ENCODE results near the gene PLA2G2E. TPM values are rescaled to one million over a fixed set of nuclear protein-coding genes. Genes with fewer than 3 reads are reported as not detected.
"Not testable (repeated sequence)": the region's sequence is repeated elsewhere in the genome, so short reads cannot be mapped to it uniquely, and the experiment has no call there.

The PLA2G2E gene
- polyA plus RNA-seq, 2 donors = not detected

DNA sequence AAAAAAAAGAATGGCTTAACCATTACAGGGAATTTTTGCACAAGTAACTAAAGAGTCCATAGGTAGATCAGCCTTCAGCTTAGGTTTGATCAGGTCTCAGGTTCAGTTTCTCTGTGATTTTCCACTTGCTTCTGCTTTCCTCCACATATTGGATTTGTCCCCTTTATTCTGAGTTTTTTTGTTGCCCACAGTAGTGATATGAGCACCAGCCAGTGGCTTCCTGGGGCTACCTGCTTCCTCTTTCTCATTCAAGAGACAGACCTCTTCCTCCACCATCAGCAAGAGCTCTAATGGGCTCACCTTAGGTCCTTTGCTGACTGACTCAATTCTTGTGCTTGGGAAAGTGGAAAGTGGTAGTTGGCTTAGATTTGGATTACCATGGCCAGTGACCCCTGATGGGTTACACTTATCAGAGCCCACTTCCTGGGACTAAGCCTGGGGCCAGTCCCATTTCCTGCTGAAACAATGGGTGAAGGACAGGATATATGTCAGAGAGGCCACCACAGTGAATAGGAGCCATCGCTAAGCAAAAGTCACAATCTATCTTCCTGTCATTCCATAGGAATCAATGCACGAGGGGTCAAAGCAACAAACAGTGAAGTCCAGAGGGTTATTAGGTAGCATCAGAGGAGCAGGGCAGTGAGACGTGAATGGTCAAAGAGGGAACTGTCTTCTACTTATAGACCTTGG is 12.8 kb upstream of the PLA2G2E start:
- Histone ChIP-seq H3K4me1 (ENCODE audit: control insufficient read depth in 2 of 2, insufficient read depth in 2 of 2, low read length in 1 of 2) (no peaks in the 10 kb centered on the region), H3K4me3 (ENCODE audit: low read depth in 1 of 2, low read length in 2 of 2) (no peak overlapping the region), H3K36me3 (ENCODE audit: control insufficient read depth in 2 of 2, insufficient read depth in 2 of 2, low read length in 1 of 2) (no peaks in the 10 kb centered on the region), H3K27me3 (ENCODE audit: control insufficient read depth in 1 of 2, insufficient read depth in 2 of 2, low read length in 2 of 2) (no peaks in the 10 kb centered on the region), H3K27ac (ENCODE audit: low read depth in 2 of 2, low read length in 1 of 2) (no peak overlapping the region), H3K9me3 (ENCODE audit: control insufficient read depth in 2 of 2, insufficient read depth in 1 of 2, low read depth in 1 of 2, low read length in 1 of 2) (peaks cover 5 to 13% of the 10 kb centered on the region in 2 donors)
- WGBS, 2 donors = 68% methylated on average over 3 of the region's 3 CpGs

DNA sequence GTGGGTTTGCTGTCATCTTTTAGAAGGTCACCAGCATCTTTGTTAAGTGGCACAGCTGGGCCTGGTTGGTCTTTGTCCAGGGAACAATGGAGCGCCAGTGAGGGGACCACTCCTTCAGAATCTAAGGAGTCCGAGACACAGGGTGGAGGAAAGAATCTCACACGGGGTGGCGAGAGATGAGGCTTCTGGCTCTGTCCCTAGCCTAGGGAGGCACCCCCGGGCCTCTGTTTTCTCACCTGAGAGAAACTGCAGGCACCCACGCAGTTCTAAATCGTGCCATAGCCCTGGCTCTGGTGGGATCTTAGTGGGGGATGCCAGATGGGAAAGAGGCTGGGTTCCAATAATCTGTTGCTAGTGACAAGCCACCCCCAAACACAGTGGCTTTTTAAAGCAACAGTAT is 10.9 kb upstream of the PLA2G2E start:
- Histone ChIP-seq H3K4me1 (ENCODE audit: control insufficient read depth in 2 of 2, insufficient read depth in 2 of 2, low read length in 1 of 2) (no peaks in the 10 kb centered on the region), H3K27me3 (ENCODE audit: control insufficient read depth in 1 of 2, insufficient read depth in 2 of 2, low read length in 2 of 2) (no peaks in the 10 kb centered on the region), H3K27ac (ENCODE audit: low read depth in 2 of 2, low read length in 1 of 2) (no peak overlapping the region), H3K4me3 (ENCODE audit: low read depth in 1 of 2, low read length in 2 of 2) (no peak overlapping the region), H3K9me3 (ENCODE audit: control insufficient read depth in 2 of 2, insufficient read depth in 1 of 2, low read depth in 1 of 2, low read length in 1 of 2) (peaks cover 7 to 14% of the 10 kb centered on the region in 2 donors), H3K36me3 (ENCODE audit: control insufficient read depth in 2 of 2, insufficient read depth in 2 of 2, low read length in 1 of 2) (no peaks in the 10 kb centered on the region)
- WGBS, 2 donors = 86% methylated on average over 7 of the region's 7 CpGs

DNA sequence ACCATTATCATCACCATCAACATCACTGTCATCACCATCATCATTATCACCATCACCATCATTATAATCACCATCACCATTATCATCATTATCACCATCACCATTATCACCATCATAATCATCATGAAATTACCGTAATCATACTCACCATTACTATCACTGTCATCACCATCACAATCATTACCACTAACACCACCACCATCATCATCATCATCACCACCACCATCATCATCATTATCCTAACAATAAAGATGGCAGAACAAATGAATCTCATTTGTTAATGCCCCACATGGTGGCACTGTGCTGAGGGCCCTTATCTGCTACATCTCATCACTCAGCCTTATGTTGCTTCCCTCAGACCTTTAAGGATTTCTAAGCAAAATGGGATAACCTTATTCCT is 9.4 kb upstream of the PLA2G2E start:
- Histone ChIP-seq H3K4me1 (ENCODE audit: control insufficient read depth in 2 of 2, insufficient read depth in 2 of 2, low read length in 1 of 2) (no peaks in the 10 kb centered on the region), H3K27me3 (ENCODE audit: control insufficient read depth in 1 of 2, insufficient read depth in 2 of 2, low read length in 2 of 2) (no peaks in the 10 kb centered on the region), H3K36me3 (ENCODE audit: control insufficient read depth in 2 of 2, insufficient read depth in 2 of 2, low read length in 1 of 2) (no peaks in the 10 kb centered on the region), H3K4me3 (ENCODE audit: low read depth in 1 of 2, low read length in 2 of 2) (no peak overlapping the region), H3K9me3 (ENCODE audit: control insufficient read depth in 2 of 2, insufficient read depth in 1 of 2, low read depth in 1 of 2, low read length in 1 of 2) (peaks cover 7 to 14% of the 10 kb centered on the region in 2 donors), H3K27ac (ENCODE audit: low read depth in 2 of 2, low read length in 1 of 2) (no peak overlapping the region)
- WGBS, 2 donors = 0 to 31% methylated on average over 1 of the region's 1 CpG

DNA sequence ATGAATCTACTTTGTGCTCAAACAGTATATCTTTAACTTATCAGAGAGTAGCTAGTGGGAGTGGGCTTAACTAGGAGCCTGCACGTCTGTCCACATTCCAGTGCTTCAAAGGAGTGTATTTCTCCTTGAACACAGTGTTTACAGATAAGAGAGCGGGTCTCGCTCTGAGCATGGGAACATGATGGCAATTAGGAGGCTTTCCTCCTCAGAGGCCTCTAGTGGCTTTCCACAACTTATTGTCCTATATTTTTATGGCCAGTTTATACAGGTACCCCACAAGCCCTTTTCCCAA is 3.7 kb upstream of the PLA2G2E start:
- WGBS, 2 donors = 59 to 62% methylated on average over 3 of the region's 3 CpGs
- H3K9me3 ChIP-seq (ENCODE audit: control insufficient read depth in 2 of 2, insufficient read depth in 1 of 2, low read depth in 1 of 2, low read length in 1 of 2); H3K4me1 ChIP-seq (ENCODE audit: control insufficient read depth in 2 of 2, insufficient read depth in 2 of 2, low read length in 1 of 2): not testable (repeated sequence)

DNA sequence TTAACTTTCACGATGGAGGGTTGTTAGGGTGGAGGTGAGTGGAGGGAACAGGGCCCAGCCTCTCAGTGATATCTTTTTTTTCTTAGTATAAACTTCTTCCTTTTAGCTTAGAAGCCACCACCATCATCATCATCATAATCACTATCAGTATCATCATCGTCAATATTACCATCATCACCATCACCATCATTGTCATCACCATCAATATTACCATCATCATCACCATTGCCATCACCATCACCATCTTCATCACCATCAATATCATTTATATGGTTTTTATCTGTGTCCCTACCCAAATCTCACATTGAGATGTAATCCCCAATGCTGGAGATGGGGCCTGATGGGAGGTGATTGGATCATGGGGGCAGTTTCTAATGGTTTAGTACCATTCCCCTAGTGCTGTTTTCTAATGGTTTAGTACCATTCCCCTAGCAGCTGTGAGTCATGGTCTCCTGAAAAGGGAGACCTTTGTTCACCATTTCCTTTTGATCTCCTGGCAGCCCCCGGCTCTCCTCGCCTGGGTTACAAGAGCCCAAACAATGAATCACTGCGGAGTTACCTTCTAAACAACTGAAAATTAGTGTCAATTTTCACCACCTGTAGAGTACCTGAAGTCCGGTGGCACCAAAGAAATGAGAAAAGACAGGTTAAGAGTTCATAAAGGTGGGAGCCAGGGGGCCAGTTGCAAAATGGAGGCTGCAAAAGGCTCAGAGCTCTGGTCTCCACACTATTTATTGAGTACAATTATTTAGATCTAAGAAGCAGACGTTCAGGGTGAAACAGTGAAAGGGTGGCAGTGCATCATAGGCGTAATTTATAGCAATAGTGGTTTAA is 3.1 kb upstream of the PLA2G2E start:
- Histone ChIP-seq H3K4me1 (ENCODE audit: control insufficient read depth in 2 of 2, insufficient read depth in 2 of 2, low read length in 1 of 2) (peaks cover 0 to under 1% of the 10 kb centered on the region in 2 donors), H3K36me3 (ENCODE audit: control insufficient read depth in 2 of 2, insufficient read depth in 2 of 2, low read length in 1 of 2) (no peaks in the 10 kb centered on the region), H3K4me3 (ENCODE audit: low read depth in 1 of 2, low read length in 2 of 2) (no peak overlapping the region), H3K27me3 (ENCODE audit: control insufficient read depth in 1 of 2, insufficient read depth in 2 of 2, low read length in 2 of 2) (no peaks in the 10 kb centered on the region), H3K9me3 (ENCODE audit: control insufficient read depth in 2 of 2, insufficient read depth in 1 of 2, low read depth in 1 of 2, low read length in 1 of 2) (peaks cover 4% of the 10 kb centered on the region in 2 donors), H3K27ac (ENCODE audit: low read depth in 2 of 2, low read length in 1 of 2) (no peak overlapping the region)
- 53 to 54% methylated on average over 8 of the region's 8 CpGs for WGBS, 2 donors

More for the DNA sequence above, 3.7 kb upstream of the PLA2G2E start:
- not testable (repeated sequence) for H3K27ac ChIP-seq (ENCODE audit: low read depth in 2 of 2, low read length in 1 of 2); H3K27me3 ChIP-seq (ENCODE audit: control insufficient read depth in 1 of 2, insufficient read depth in 2 of 2, low read length in 2 of 2); H3K4me3 ChIP-seq (ENCODE audit: low read depth in 1 of 2, low read length in 2 of 2); H3K36me3 ChIP-seq (ENCODE audit: control insufficient read depth in 2 of 2, insufficient read depth in 2 of 2, low read length in 1 of 2)

DNA sequence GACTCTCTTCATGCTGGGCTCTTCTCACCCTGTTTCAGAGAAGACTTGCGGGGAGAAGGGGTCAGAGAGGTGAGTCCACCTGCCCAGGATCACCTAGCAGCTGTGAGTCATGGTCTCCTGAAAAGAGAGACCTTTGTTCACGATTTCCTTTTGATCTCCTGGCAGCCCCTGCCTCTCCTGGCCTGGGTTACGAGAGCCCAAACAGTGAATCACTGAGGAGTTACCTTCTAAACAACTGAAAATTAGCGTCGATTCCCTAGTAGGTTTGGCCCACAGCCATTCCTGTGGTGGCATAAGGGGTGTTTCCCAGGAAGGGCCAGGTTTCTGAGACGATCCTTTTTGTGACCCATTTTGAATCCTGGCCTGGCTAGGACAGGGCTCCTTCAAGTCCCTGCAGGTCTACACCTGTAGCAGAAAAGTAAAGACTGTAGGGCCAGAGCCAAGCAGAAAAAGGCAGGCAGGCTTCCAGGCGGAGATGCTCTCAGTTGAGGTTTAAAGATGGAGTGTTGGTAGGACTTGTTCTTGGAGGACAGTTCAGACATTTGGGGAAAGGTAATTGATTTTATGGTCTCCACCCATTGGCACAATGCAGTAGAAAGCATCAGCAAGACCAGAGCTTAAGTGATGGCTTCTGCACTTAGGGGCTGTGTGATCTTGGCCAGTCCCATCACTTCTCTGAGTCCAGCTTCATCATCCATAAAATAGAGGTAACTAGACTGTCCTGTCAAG is 2.1 kb upstream of the PLA2G2E start:
- Histone ChIP-seq H3K4me1 (ENCODE audit: control insufficient read depth in 2 of 2, insufficient read depth in 2 of 2, low read length in 1 of 2) (peaks cover 0 to 3% of the 10 kb centered on the region in 2 donors), H3K4me3 (ENCODE audit: low read depth in 1 of 2, low read length in 2 of 2) (no peak overlapping the region), H3K9me3 (ENCODE audit: control insufficient read depth in 2 of 2, insufficient read depth in 1 of 2, low read depth in 1 of 2, low read length in 1 of 2) (no peaks in the 10 kb centered on the region), H3K27me3 (ENCODE audit: control insufficient read depth in 1 of 2, insufficient read depth in 2 of 2, low read length in 2 of 2) (no peaks in the 10 kb centered on the region), H3K36me3 (ENCODE audit: control insufficient read depth in 2 of 2, insufficient read depth in 2 of 2, low read length in 1 of 2) (no peaks in the 10 kb centered on the region), H3K27ac (ENCODE audit: low read depth in 2 of 2, low read length in 1 of 2) (no peak overlapping the region)
- 46 to 62% methylated on average over 7 of the region's 7 CpGs for WGBS, 2 donors

DNA sequence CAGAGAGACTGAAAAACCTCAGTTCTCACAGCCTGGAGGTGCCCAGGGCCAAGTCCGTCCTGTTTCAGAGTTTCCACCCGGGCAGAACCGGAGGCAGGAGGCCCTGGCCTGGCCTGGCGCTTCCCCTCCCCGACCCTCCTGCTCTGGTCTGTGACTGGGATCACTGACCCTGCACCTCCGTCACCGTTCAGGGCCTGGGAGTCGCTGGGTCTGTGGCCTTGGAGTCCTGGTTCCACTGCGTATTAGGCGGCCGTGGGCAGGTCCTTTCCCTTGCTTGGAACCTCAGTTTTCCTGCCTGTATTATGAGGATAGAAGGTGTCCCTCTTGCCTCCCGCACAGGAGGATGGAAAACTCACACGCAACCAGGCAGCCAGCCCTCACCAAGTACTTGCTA is 533 bp upstream of the PLA2G2E start:
- H3K4me1 ChIP-seq (ENCODE audit: control insufficient read depth in 2 of 2, insufficient read depth in 2 of 2, low read length in 1 of 2) = peaks cover 0 to 3% of the 10 kb centered on the region in 2 donors
- H3K9me3 ChIP-seq (ENCODE audit: control insufficient read depth in 2 of 2, insufficient read depth in 1 of 2, low read depth in 1 of 2, low read length in 1 of 2) = no peaks in the 10 kb centered on the region
- no peak overlapping the region for H3K27ac ChIP-seq (ENCODE audit: low read depth in 2 of 2, low read length in 1 of 2)
- H3K36me3 ChIP-seq (ENCODE audit: control insufficient read depth in 2 of 2, insufficient read depth in 2 of 2, low read length in 1 of 2) = no peaks in the 10 kb centered on the region
- H3K27me3 ChIP-seq (ENCODE audit: control insufficient read depth in 1 of 2, insufficient read depth in 2 of 2, low read length in 2 of 2) = no peaks in the 10 kb centered on the region
- WGBS, 2 donors = 80 to 81% methylated on average over 13 of the region's 13 CpGs
- no peak overlapping the region for H3K4me3 ChIP-seq (ENCODE audit: low read depth in 1 of 2, low read length in 2 of 2)

DNA sequence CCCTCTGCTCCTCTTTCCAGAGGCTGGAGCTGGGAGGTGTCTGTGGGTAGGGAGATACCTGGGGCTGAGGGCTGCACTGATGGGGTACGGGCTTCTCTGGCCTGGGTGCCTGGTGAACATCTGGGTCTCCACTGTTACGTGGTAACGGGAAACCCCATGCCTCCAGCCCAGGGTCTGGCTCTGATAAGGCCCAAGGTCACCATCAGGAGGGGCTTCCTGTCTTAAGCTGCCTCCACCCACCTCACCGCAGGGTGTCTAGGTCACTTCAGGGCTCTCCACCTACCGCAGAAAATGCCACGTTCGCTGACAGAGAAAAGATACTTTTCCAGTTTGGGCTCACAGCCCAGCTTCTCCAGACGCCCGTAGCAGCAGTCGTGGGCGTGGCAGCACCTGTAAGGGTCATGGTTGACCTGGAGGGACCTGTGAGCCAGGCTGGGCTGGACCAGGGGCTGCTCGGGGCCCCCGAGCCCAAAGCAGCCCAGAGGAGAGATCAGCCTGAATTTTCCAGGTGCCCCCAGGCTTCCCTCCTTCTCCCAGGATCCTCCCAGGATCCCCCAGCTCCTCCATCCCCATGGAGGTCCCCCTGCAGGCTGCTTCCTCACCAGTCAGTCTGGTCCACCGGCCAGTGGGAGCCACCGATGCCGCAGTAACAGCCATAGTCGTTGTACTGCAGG is 1.3 kb downstream of the PLA2G2E start:
- Histone ChIP-seq H3K4me1 (ENCODE audit: control insufficient read depth in 2 of 2, insufficient read depth in 2 of 2, low read length in 1 of 2) (peaks cover 0 to 3% of the 10 kb centered on the region in 2 donors), H3K36me3 (ENCODE audit: control insufficient read depth in 2 of 2, insufficient read depth in 2 of 2, low read length in 1 of 2) (no peaks in the 10 kb centered on the region), H3K27me3 (ENCODE audit: control insufficient read depth in 1 of 2, insufficient read depth in 2 of 2, low read length in 2 of 2) (no peaks in the 10 kb centered on the region), H3K27ac (ENCODE audit: low read depth in 2 of 2, low read length in 1 of 2) (no peak overlapping the region), H3K4me3 (ENCODE audit: low read depth in 1 of 2, low read length in 2 of 2) (no peak overlapping the region), H3K9me3 (ENCODE audit: control insufficient read depth in 2 of 2, insufficient read depth in 1 of 2, low read depth in 1 of 2, low read length in 1 of 2) (no peaks in the 10 kb centered on the region)
- 53 to 56% methylated on average over 17 of the region's 17 CpGs for WGBS, 2 donors

DNA sequence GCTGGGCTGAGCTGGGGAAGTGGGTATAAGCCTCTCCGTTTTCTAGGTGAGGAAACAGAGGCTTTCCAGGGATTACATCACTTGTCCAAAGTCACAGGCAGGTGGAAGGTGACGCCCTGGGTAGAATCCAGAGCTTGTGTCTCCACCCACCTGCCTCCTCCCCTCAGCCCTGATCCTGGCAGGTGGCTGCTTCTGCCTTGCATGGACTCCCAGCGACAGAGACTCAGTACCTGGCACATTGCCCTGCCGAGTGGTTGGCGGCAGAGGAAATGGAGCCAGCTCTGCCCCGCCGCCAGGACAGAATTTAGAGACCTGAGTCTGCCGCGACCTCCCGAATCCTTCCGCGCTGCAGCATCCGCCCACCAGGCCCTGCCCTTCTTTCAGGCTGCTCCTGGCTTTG is 2.1 kb downstream of the PLA2G2E start:
- Histone ChIP-seq H3K4me1 (ENCODE audit: control insufficient read depth in 2 of 2, insufficient read depth in 2 of 2, low read length in 1 of 2) (peaks cover 0 to 3% of the 10 kb centered on the region in 2 donors), H3K27me3 (ENCODE audit: control insufficient read depth in 1 of 2, insufficient read depth in 2 of 2, low read length in 2 of 2) (no peaks in the 10 kb centered on the region), H3K9me3 (ENCODE audit: control insufficient read depth in 2 of 2, insufficient read depth in 1 of 2, low read depth in 1 of 2, low read length in 1 of 2) (no peaks in the 10 kb centered on the region), H3K4me3 (ENCODE audit: low read depth in 1 of 2, low read length in 2 of 2) (no peak overlapping the region), H3K36me3 (ENCODE audit: control insufficient read depth in 2 of 2, insufficient read depth in 2 of 2, low read length in 1 of 2) (no peaks in the 10 kb centered on the region), H3K27ac (ENCODE audit: low read depth in 2 of 2, low read length in 1 of 2) (no peak overlapping the region)
- 54 to 60% methylated on average over 13 of the region's 13 CpGs for WGBS, 2 donors
